ENCODE measurements around the gene RAI1.

- no peak for TF ChIP-seq POLR2A (IDR thresholded peaks at IDR 0.05; ENCODE audit: low read length)
- no peak for TF ChIP-seq GATA1 (IDR thresholded peaks at IDR 0.05; ENCODE audit: low read depth, low read length)
These were observed 17.1 kb downstream of the RAI1 start for GRCh38 chr17:17698371-17698770.

Data from erythroblast (primary cell).